HG02981 (cell line): ENCODE results near the gene ZNF407.

Source experiments
- ATAC-seq: cut with Tn5 transposase; IDR thresholded peaks from one replicate; pipeline ENCODE4 v1.9.1; 2021; ENCODE audit warnings: mild to moderate bottlenecking, moderate library complexity; ENCODE audit not compliant: unreplicated experiment

Gene ZNF407

GRCh38 chr18:74579496-74580065 lies 18.1 kb upstream of the ZNF407 start:
- no peak for ATAC-seq

- ATAC-seq = no peak
Measured at GRCh38 chr18:74582642-74583041, 15.0 kb upstream of the ZNF407 start.

DNA sequence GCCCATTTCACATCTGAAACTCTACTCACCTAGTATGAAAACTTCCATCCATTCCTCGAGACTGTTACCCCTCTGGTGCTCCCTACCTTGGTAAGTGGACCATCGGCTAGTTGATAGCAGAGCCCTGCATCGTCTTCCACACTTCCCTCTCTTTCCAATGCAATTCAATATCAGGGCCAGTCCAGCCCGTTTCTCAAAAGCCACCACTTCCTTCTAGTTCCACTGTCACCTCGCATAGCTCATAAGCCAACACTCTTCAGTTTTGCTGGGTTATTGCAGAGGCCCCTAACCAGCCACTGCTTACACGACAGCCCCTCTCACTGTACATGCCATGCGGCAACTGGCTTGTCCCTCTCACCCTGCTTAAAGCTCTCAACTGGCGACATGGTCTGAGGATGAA lies 10.2 kb upstream of the ZNF407 start:
- no peak for ATAC-seq

GRCh38 chr18:74589021-74589420 lies 8.6 kb upstream of the ZNF407 start:
- no peak for ATAC-seq

DNA sequence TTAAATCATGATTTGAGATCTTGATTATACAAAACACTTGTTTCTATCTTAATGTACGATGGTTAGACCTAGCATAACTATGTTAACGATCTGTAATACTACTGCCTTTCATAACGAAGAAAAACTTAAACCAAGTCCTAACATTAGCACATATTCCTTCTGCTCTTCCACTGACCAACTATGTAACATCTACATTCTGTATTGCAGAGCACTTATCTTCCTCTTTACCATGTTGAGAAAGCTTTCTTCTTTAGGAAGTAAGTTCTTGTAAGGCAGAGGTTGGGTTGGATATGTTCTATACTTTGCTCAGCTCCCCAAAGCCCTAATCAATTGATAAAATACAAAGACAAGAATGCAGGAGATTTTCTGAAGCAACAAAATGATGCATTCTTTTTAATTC lies 7.9 kb upstream of the ZNF407 start:
- ATAC-seq = no peak

- ATAC-seq = no peak
Measured at GRCh38 chr18:74590671-74591070, 7.0 kb upstream of the ZNF407 start.

GRCh38 chr18:74595431-74595830 lies 2.2 kb upstream of the ZNF407 start:
- ATAC-seq = no peak

GRCh38 chr18:74597034-74597661 lies 522 bp upstream of the ZNF407 start:
- peak; percentile 25 for ATAC-seq

DNA sequence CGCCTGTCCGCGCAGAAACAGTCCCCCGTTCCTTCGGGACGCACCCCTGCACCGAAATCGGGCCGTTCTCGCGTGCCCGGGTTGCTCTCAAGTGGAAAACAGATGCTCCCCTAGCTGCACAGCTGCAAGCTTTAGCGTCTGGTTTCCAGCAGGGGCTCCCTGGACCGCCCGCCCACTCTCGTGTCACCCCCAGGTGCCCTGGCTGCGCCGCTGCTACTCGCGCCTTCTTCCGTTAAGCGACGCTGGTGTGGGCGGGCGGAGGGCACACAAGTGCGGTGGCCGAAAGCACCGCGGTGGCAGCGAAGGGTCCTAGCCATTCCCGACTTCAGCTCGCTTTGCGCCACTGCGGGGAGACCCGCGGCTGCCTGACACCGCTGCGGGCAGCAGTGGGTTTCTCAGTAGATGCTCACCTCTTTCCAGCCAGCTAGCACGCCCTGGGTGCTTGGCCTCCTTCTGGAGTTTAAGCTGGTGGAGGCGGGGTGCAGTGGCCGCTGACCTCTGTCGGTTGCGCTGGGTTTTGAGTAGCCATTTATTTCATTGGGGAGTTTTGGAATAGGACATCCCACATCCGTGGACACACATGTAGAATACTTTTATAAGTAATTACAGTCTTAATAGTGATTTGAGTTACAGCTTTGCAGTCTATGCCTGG lies 806 bp downstream of the ZNF407 start:
- ATAC-seq = peak; percentile 66

GRCh38 chr18:74604361-74604760 lies 6.7 kb downstream of the ZNF407 start:
- ATAC-seq = no peak

DNA sequence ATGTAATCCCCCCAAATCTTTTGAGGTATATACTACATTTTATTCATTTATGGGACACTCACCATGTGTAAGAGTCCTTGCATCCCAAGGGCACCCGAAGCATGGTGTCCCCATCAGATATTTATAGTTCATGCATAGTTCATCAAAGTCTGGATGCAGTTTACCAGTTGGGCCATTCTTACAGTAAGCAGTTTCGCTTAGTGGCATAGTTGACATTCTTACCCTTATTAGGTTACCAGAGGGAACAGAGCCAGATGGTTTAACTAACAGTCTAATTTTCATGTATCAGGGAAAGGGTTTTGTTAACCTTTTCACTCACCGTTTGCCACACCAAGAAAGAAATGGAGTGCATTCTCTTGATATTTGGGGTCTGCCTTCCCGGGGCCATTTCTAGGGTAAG lies 7.1 kb downstream of the ZNF407 start:
- no peak for ATAC-seq

DNA sequence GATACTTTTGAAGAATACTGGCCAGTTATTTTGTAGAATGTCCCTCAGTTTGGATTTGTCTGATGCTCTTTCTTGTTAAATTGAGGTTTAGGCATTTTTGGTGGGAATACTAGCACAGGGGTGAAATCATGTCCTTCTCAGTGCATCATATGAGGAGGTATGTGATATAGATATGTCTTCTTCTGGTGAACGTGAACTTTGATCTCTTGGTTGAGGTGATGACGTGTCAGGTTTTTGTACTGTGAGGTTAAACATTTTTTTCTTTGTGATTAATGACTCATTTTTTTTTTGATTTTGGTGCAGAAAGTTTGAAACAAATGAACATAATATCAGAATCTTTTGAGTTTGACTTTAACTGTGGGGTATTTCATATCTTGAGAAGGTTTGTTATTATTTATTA lies 11.0 kb downstream of the ZNF407 start:
- no peak for ATAC-seq

DNA sequence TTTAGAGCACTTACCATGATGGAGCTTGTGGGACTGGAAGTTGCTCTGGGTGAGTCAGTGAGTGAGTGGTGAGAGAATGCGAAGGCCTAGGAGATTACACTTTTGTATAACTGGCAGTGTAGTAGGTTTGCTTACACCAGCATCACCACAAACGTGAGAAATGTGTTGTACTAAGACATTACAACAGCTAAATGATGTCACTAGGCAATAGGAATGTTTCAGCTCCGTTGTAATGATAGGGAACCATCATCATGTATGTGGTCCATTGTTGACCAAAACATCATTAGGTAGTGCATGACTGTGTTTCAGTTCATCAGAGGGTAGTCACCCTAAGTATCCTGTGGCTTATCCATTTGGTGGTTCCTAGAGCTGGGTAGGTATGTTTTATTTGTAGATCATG lies 11.9 kb downstream of the ZNF407 start:
- no peak for ATAC-seq

GRCh38 chr18:74610051-74610615 lies 12.5 kb downstream of the ZNF407 start:
- no peak for ATAC-seq

GRCh38 chr18:74610860-74611259 lies 13.2 kb downstream of the ZNF407 start:
- no peak for ATAC-seq

- ATAC-seq = no peak
Measured at GRCh38 chr18:74611765-74612164, 14.1 kb downstream of the ZNF407 start.

GRCh38 chr18:74613381-74613780 lies 15.7 kb downstream of the ZNF407 start:
- no peak for ATAC-seq

DNA sequence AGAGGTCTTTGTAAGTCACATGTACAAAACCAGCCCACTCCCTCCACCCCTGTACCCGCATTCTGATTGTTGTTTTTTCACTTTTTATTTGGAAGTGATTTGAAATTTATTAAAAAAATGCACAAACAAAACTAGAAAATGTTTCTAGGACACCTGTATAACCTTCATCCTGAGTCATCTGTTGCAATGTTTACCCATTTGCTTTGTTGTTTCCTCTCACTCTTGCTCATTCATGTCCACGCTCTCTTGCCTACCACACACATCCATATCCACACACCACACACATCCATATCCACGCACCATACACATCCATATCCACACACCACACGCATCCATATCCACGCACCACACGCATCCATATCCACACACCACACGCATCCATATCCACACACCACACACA lies 18.8 kb downstream of the ZNF407 start:
- ATAC-seq = no peak

GRCh38 chr18:74617486-74617885 lies 19.8 kb downstream of the ZNF407 start:
- ATAC-seq = no peak

- no peak for ATAC-seq
Measured at GRCh38 chr18:74622072-74622471, 24.4 kb downstream of the ZNF407 start.

- ATAC-seq = no peak
Measured at GRCh38 chr18:74623047-74623816, 25.6 kb downstream of the ZNF407 start.
